GM12872 (cell line): ENCODE measurements around the gene DNAH5.

Source experiments
- CTCF ChIP-seq: IDR thresholded peaks from 3 replicates; pipeline ENCODE4 v1.5.1; 2011; ENCODE audit warnings: low read depth, mild to moderate bottlenecking, low read length, moderate library complexity; ENCODE audit not compliant: insufficient read depth

Gene DNAH5

GRCh38 chr5:13843175-13843846, 101.2 kb downstream of the DNAH5 start:
- no peak for TF ChIP-seq CTCF

- TF ChIP-seq CTCF: no peak
These were observed 111.0 kb downstream of the DNAH5 start for GRCh38 chr5:13833440-13833839.

GRCh38 chr5:13831351-13831750, 113.1 kb downstream of the DNAH5 start:
- TF ChIP-seq CTCF: no peak

GRCh38 chr5:13830536-13830935, 114.0 kb downstream of the DNAH5 start:
- no peak for TF ChIP-seq CTCF

- no peak for TF ChIP-seq CTCF
These were observed 123.1 kb downstream of the DNAH5 start for GRCh38 chr5:13821366-13821765.

- no peak for TF ChIP-seq CTCF
These were observed 128.4 kb downstream of the DNAH5 start for GRCh38 chr5:13816126-13816525.

GRCh38 chr5:13814301-13814700, 130.2 kb downstream of the DNAH5 start:
- no peak for TF ChIP-seq CTCF
